NCI-H1417 treated with DMSO at 0.1 percent for 48 hours (cell line): ENCODE data around the gene GIGYF1.
"Not testable (repeated sequence)": the region's sequence is repeated elsewhere in the genome, so short reads cannot be mapped to it uniquely, and the experiment has no call there.

ENCODE experiments used
- DNase-seq: peaks from one replicate; lab custom pipeline; 2025; lab: John Stamatoyannopoulos, UW

The GIGYF1 gene

DNA sequence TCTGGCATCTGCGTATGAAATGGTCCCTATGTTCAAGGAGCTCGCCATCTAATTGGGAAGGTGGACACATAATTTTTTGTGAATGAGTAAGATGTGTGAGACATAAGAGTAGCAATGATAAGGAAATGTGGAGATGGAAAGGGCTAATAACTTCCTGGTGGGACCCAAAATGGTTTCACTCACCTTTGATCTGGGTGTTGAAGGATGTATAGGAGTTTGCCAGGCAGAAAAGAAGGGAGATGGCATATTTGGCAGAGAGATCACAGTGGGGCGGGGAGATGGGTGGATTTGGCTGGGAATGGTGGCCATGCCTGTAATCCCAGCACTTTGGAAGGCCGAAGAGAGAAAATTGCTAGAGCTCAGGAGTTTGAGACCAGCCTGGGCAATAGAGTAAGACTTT, 16.4 kb upstream of the GIGYF1 start:
- no peak for DNase-seq

DNA sequence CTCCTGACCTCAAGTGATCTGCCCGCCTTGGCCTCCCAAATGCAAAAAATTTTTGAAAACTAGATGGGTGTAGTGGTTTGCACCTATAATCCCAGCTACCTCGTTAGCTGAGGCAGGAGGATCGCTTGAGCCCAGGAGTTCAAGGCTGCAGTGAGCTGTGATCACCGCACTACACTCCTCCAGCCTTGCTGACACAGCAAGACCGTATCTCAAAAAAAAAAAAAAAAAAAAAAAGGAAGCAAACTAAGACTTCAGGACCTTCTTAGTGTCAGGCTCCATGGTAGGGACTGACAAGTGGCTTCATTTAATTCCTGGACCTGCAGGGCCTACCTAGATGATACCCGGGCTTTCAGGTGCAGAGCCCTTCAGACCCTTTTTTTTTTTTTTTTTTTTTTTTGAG, 14.3 kb upstream of the GIGYF1 start:
- DNase-seq, result no peak

DNA sequence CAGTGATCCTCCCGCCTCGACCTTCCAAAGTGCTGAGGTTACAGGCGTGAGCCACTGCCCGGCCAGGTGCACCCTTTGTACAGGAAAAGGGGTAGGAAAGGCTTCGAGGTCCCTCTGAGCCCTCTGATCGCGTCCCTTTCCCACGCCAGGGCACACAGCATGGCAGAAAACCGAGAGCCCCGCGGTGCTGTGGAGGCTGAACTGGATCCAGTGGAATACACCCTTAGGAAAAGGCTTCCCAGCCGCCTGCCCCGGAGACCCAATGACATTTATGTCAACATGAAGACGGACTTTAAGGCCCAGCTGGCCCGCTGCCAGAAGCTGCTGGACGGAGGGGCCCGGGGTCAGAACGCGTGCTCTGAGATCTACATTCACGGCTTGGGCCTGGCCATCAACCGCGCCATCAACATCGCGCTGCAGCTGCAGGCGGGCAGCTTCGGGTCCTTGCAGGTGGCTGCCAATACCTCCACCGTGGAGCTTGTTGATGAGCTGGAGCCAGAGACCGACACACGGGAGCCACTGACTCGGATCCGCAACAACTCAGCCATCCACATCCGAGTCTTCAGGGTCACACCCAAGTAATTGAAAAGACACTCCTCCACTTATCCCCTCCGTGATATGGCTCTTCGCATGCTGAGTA, 12.7 kb upstream of the GIGYF1 start:
- DNase-seq, result no peak

DNA sequence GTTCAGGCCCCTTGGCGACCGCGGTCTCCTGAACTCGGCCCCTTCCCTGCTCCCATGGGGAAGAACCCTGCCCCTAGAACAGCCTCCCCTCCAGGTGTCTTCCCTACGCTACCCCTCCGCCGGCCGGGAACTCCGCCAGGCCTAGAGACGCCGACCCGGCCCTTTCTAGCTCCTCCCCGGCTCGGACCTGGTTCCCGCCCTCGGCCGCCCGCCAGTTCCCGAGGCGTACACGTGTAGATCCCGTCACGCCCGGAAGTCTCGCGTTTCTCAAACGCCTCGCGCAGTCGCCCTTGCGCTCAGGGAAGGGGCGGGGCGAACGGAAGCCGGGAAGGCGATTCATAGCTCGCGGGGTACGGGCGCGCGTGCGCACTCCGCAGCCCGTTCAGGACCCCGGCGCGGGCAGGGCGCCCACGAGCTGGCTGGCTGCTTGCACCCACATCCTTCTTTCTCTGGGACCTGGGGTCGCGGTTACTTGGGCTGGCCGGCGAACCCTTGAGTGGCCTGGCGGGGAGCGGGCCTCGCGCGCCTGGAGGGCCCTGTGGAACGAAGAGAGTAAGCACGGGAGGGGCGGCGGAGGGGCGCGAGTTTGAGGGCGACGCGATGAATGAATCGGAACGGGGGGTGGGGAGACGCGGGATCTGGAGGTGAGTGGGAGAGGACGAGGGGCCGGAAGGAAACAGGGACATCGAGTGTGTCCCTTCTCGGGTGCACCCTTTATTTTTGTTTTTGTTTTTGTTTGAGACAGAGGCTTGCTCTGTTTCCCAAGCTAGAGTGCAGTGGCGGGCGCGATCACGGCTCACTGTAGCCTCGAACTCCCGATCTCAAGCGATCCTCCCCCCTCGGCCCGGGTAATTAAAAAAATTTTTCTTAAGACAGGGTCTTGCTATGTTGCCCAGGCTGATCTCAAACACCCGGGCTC, 12.0 kb upstream of the GIGYF1 start, which contains the start of gene POP7:
TSS of gene POP7 (plus strand) at position 369 of the 919 bp plus-strand sequence. CDS start 710 bp downstream, outside the sequence.
- DNase-seq, result peak; percentile 89

GRCh38 chr7:100705320-100705752, 11.3 kb upstream of the GIGYF1 start:
- peak; percentile 40 for DNase-seq

DNA sequence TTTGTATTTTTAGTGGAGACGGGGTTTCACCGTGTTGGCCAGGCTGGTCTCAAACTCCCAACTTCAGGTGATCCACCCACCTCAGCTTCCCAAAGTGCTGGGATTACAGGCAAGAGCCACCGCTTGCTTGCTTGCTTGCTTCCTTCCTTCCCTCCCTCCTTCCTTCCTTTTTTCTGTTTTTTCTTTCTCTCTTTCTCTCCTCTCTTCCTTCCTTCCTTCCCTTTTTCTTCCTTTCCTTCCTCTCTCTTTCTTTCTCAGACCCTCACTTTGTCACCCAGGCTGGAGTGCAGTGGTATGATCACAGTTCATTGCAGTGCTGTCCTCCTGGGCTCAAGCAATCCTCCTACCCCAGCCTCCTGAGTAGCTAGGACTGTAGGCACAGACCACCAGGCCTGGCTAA, 7.0 kb upstream of the GIGYF1 start:
- not testable (repeated sequence) for DNase-seq

DNA sequence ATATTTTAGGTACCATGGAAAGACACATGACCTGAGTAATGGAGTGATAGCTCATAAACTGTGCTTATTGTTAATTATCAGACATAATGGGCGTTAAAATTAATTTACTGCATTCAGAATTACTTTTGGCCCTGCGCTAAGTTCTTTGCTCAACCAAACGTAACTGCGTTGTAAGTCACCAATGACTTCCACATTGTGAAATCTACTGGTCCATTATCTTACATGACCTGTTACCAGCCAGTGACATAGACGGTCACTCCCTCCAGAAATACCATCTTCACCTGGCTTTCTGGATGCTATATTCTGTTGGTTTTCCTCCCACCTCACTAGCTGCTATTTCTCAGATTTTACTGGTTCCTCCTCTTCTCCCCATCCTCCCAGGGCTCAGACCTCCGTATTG, 5.0 kb upstream of the GIGYF1 start:
- DNase-seq, result no peak

GRCh38 chr7:100696123-100696521, 2.1 kb upstream of the GIGYF1 start:
- no peak for DNase-seq

- DNase-seq, result no peak
These were observed 545 bp downstream of the GIGYF1 start for GRCh38 chr7:100693312-100694097.

DNA sequence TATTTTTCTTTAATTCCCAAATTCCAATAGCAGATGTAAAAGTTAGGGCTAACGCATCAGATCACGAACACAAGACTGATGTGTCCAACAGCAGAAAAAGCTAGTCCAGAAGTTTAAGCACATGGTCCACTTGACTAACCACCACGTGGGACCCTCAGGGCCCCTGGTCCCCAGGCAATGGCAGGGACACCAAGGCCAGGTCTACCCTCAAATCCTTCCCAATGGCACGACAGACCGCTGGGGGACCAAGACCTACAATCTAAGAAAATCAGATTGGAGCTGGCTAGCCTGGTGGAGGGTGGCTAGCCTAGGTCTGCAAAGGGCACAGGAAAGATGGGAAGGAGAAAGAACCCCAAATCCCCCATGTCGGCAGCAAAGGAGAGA, 1.5 kb downstream of the GIGYF1 start:
- no peak for DNase-seq

DNA sequence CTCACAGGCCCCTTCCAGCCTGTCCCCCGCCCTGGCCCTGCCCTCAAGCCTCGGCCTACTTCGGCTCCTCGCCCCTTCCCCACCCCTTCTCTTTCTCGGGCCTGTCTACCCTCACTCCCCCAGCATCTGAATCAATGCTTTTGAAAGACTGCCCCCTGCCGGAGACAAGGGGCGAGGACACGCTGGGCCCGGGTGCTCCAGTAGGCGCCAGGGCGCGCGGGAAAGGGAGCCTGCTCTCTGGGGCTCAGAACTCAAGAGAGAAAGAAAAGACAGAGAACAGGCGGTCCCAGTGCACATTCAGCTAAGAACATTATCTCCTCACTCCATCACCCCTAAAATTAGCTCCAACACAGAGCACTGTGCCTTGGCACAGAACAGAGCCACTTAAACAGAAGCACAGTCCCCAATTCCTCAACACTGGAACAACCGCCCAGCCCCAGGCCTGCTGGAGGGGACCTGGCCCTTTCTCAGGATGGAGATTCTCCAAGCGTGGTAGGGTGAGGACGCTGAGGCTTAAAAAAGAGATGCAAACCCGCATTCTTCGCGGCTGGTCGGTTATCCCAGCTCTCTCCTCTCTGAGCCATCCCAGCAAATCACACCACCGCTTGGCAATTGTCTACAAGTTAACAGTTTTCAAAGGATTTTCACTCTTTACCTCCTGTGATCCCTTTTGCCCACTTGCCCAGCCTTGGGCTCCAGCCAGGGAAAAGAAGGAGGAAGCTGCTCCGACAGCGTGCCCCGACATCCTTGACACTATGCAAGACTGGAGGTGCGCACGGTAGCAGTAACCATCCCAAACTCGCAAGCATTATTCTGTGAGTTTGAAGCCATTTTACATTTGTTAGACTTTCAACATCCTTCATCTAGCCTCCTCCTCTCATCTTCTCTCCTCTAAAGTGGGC, 2.1 kb downstream of the GIGYF1 start:
- DNase-seq, result no peak

- DNase-seq, result no peak
These were observed 4.6 kb downstream of the GIGYF1 start for GRCh38 chr7:100689230-100690135.

- DNase-seq, result no peak
These were observed 5.7 kb downstream of the GIGYF1 start for GRCh38 chr7:100688326-100688860.

DNA sequence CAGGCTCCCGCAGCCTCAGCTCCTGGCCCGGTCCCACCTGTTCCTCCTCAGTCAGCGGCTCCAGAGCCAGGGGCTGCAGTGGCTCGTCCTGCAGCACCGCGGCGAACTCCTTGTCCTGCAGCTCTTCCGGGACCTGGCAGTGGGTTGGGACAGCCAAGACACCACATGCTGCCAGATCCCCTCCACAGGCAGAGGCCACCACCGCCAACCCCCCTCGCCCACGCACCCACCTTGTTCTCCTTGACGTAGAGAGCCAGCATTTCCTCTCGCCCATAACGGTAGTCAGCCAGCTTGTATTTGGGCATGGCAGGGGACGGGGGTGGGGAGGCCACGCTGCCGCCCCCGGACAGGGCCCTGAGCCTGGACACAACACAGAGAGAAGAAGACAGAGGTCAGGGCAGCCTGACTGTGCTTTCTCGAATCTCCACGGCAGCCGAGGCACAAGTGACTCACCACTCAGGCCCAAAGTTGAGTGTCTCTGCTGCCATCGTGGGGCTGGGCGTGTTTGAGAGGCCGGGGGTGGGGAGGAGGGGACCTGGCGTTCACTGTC, 6.2 kb downstream of the GIGYF1 start:
- DNase-seq, result no peak

- no peak for DNase-seq
These were observed 6.8 kb downstream of the GIGYF1 start for GRCh38 chr7:100687261-100687660.

DNA sequence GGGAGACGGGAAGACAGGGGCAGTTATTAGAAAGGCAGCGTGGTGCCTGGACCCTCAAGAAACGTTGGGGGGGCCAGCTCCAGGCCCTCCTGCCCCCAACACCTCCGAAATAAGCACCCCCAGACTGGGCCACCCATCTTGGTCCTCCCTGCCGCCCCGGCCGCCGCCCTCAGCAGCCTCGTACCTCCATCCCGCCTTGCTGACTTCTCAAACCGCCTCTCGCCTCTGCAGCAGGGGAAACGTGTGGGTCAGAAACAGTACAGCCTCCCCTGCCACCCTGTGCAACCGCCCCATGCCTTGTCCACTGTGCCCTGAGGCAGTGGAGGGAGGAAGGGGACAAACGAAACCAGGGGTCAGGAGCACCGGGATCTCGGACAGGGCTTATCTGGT, 7.2 kb downstream of the GIGYF1 start:
- DNase-seq, result no peak

GRCh38 chr7:100686201-100686821, 7.7 kb downstream of the GIGYF1 start:
- no peak for DNase-seq

- no peak for DNase-seq
These were observed 8.4 kb downstream of the GIGYF1 start for GRCh38 chr7:100685631-100686145.

DNA sequence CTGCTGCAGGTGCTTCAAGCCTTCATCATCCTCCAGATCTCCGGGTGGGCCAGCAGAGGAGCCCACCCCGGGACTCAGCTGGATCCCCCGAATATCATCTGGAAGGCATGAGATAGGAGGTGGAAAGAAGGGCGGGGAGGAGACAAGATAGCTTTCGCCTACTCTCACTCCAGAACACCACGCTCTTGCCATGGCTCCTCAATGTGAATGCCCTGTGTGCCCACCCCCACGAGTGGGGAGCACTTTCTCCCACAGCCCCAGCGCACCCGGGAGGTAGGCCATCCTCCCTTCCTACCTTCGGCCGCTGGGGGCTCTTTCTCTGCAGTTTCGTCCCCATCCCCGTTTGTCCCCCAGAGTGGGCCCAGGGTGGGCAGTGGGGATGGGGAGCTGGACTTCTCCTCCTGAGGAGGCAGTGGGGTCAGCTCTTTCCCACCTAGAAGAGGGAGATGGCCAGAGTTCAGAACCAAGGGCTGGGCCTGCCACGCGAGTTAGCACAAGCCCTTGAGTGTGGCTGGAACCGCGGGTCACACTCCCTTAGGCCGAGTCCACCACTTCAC, 8.9 kb downstream of the GIGYF1 start:
- no peak for DNase-seq
